Measurements from ENCODE around the gene TRERF1.

The TRERF1 gene

DNA sequence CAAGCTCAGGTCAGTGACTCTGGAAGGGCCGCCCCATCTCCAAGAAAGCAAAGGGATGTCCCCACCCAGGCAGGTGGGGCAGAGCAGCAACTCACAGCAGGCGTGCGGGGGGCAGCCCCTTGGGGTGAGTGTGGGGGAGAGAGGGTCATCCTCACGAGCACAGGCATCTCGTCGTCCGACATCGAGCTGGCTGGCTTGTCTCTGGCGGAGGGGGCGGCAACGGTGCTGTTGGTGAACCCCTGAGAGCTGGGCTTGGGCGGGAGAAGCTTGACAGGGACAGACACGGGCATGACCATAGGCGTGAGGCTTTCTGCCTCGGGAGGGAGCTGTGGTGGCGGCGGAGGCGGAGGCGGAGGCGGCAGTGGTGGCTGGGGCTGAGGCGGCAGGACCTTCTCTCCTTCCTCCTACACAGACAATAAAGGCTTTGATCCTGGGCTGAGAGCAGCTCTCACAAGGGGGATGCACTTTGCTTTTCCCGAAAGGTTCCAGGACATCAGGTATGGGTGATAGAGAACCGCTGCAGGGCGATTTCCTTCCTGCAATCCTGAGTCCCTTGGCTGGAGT, 188.5 kb downstream of the TRERF1 start:
- H3K9me3 ChIP-seq (ENCODE audit: low read length), result no peaks in the 10 kb centered on the region

GRCh38 chr6:42260972-42261371, 190.8 kb downstream of the TRERF1 start:
- Histone ChIP-seq H3K27ac (ENCODE audit: low read depth, low read length) (no peak overlapping the region), H3K4me1 (ENCODE audit: insufficient read depth, low read length) (peaks cover 13% of the 10 kb centered on the region), H3K9ac (ENCODE audit: low read length) (no peak overlapping the region), H3K4me3 (ENCODE audit: low read depth in 1 of 2, low read length in 2 of 2) (no peak overlapping the region), H3K9me3 (ENCODE audit: low read length) (no peaks in the 10 kb centered on the region), H3K27me3 (ENCODE audit: control insufficient read depth in 1 of 2, insufficient read depth in 2 of 2, low read length in 2 of 2) (no peaks in the 10 kb centered on the region), H3K36me3 (ENCODE audit: insufficient read depth, low read length) (peaks cover 18% of the 10 kb centered on the region)

More for the DNA sequence above, 188.5 kb downstream of the TRERF1 start:
- no peak overlapping the region for H3K4me3 ChIP-seq (ENCODE audit: low read depth in 1 of 2, low read length in 2 of 2)
- no peak overlapping the region for H3K9ac ChIP-seq (ENCODE audit: low read length)
- no peaks in the 10 kb centered on the region for H3K27me3 ChIP-seq (ENCODE audit: control insufficient read depth in 1 of 2, insufficient read depth in 2 of 2, low read length in 2 of 2)
- H3K4me1 ChIP-seq (ENCODE audit: insufficient read depth, low read length), result peaks cover 13% of the 10 kb centered on the region
- H3K27ac ChIP-seq (ENCODE audit: low read depth, low read length), result no peak overlapping the region
- peaks cover under 1% of the 10 kb centered on the region for H3K36me3 ChIP-seq (ENCODE audit: insufficient read depth, low read length)

- no peak overlapping the region for H3K9ac ChIP-seq (ENCODE audit: low read length)
- no peak overlapping the region for H3K27ac ChIP-seq (ENCODE audit: low read depth, low read length)
These were observed 191.3 kb downstream of the TRERF1 start for GRCh38 chr6:42260396-42260888.

GRCh38 chr6:42259841-42260395, 191.8 kb downstream of the TRERF1 start:
- Histone ChIP-seq H3K4me1 (ENCODE audit: insufficient read depth, low read length) (peaks cover 13% of the 10 kb centered on the region), H3K27ac (ENCODE audit: low read depth, low read length) (no peak overlapping the region), H3K27me3 (ENCODE audit: control insufficient read depth in 1 of 2, insufficient read depth in 2 of 2, low read length in 2 of 2) (no peaks in the 10 kb centered on the region), H3K9me3 (ENCODE audit: low read length) (no peaks in the 10 kb centered on the region), H3K36me3 (ENCODE audit: insufficient read depth, low read length) (peaks cover 19% of the 10 kb centered on the region), H3K4me3 (ENCODE audit: low read depth in 1 of 2, low read length in 2 of 2) (no peak overlapping the region), H3K9ac (ENCODE audit: low read length) (no peak overlapping the region)

More at GRCh38 chr6:42260396-42260888, 191.3 kb downstream of the TRERF1 start:
- Histone ChIP-seq H3K4me3 (ENCODE audit: low read depth in 1 of 2, low read length in 2 of 2) (no peak overlapping the region), H3K9me3 (ENCODE audit: low read length) (no peaks in the 10 kb centered on the region), H3K36me3 (ENCODE audit: insufficient read depth, low read length) (peaks cover 18% of the 10 kb centered on the region), H3K27me3 (ENCODE audit: control insufficient read depth in 1 of 2, insufficient read depth in 2 of 2, low read length in 2 of 2) (no peaks in the 10 kb centered on the region), H3K4me1 (ENCODE audit: insufficient read depth, low read length) (peaks cover 13% of the 10 kb centered on the region)

DNA sequence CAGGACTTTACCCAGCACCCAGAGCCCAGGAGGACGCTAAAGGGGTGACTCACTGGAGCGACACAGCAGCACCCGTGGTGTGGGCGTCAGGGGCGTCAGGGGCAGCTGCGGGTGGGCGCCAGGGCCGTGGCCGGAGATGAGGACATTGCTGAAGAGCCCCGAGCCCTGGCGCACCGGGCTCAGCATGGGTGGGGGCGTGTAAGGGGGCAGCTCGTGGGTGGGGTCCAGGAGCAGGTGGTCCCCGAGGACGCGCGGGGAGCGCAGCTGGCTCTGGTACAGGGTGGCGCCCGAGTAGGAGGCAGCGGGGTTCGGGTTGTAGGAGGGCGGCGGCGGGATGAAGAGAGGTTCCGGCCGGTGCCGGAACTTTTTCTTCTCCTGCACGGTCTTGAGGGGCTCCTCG, 192.4 kb downstream of the TRERF1 start:
- Histone ChIP-seq H3K9ac (ENCODE audit: low read length) (no peak overlapping the region), H3K27ac (ENCODE audit: low read depth, low read length) (no peak overlapping the region), H3K9me3 (ENCODE audit: low read length) (no peaks in the 10 kb centered on the region), H3K4me1 (ENCODE audit: insufficient read depth, low read length) (peaks cover 7% of the 10 kb centered on the region), H3K4me3 (ENCODE audit: low read depth in 1 of 2, low read length in 2 of 2) (no peak overlapping the region), H3K36me3 (ENCODE audit: insufficient read depth, low read length) (peaks cover 25% of the 10 kb centered on the region), H3K27me3 (ENCODE audit: control insufficient read depth in 1 of 2, insufficient read depth in 2 of 2, low read length in 2 of 2) (no peaks in the 10 kb centered on the region)

DNA sequence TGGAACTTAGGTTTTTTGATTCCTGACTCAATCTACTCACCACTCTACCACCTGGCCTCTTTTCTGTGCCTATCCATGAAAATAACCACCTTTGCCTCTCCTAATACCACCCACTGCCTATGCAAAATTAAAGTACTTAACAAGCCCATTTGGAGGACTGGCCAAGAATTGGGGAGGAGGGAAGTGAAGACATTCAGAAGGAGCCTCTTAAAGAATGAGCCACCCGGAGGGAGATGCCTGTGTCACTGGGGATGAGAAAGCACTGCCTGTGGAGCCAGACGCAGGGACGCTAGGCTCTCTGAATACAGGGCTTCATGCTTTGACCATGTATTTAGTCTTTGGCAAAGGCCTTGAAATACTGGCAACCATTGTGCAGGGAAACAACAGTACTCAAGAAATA, 194.1 kb downstream of the TRERF1 start:
- peaks cover 6% of the 10 kb centered on the region for H3K4me1 ChIP-seq (ENCODE audit: insufficient read depth, low read length)
- no peak overlapping the region for H3K27ac ChIP-seq (ENCODE audit: low read depth, low read length)
- no peaks in the 10 kb centered on the region for H3K9me3 ChIP-seq (ENCODE audit: low read length)
- no peak overlapping the region for H3K4me3 ChIP-seq (ENCODE audit: low read depth in 1 of 2, low read length in 2 of 2)
- peaks cover 39% of the 10 kb centered on the region for H3K36me3 ChIP-seq (ENCODE audit: insufficient read depth, low read length)
- no peaks in the 10 kb centered on the region for H3K27me3 ChIP-seq (ENCODE audit: control insufficient read depth in 1 of 2, insufficient read depth in 2 of 2, low read length in 2 of 2)
- H3K9ac ChIP-seq (ENCODE audit: low read length), result no peak overlapping the region

- no peaks in the 10 kb centered on the region for H3K9me3 ChIP-seq (ENCODE audit: low read length)
- H3K27me3 ChIP-seq (ENCODE audit: control insufficient read depth in 1 of 2, insufficient read depth in 2 of 2, low read length in 2 of 2), result no peaks in the 10 kb centered on the region
- H3K4me1 ChIP-seq (ENCODE audit: insufficient read depth, low read length), result peaks cover 11% of the 10 kb centered on the region
- H3K4me3 ChIP-seq (ENCODE audit: low read depth in 1 of 2, low read length in 2 of 2), result no peak overlapping the region
- H3K9ac ChIP-seq (ENCODE audit: low read length), result no peak overlapping the region
- peaks cover 39% of the 10 kb centered on the region for H3K36me3 ChIP-seq (ENCODE audit: insufficient read depth, low read length)
- H3K27ac ChIP-seq (ENCODE audit: low read depth, low read length), result no peak overlapping the region
These were observed 194.7 kb downstream of the TRERF1 start for GRCh38 chr6:42257063-42257462.

GRCh38 chr6:42255050-42255449, 196.7 kb downstream of the TRERF1 start:
- Histone ChIP-seq H3K9ac (ENCODE audit: low read length) (no peak overlapping the region), H3K27ac (ENCODE audit: low read depth, low read length) (no peak overlapping the region), H3K27me3 (ENCODE audit: control insufficient read depth in 1 of 2, insufficient read depth in 2 of 2, low read length in 2 of 2) (no peaks in the 10 kb centered on the region), H3K4me3 (ENCODE audit: low read depth in 1 of 2, low read length in 2 of 2) (no peak overlapping the region), H3K36me3 (ENCODE audit: insufficient read depth, low read length) (peaks cover 40% of the 10 kb centered on the region), H3K4me1 (ENCODE audit: insufficient read depth, low read length) (peaks cover 10% of the 10 kb centered on the region), H3K9me3 (ENCODE audit: low read length) (no peaks in the 10 kb centered on the region)

GRCh38 chr6:42254505-42254904, 197.2 kb downstream of the TRERF1 start:
- Histone ChIP-seq H3K9me3 (ENCODE audit: low read length) (no peaks in the 10 kb centered on the region), H3K4me3 (ENCODE audit: low read depth in 1 of 2, low read length in 2 of 2) (no peak overlapping the region), H3K4me1 (ENCODE audit: insufficient read depth, low read length) (peaks cover 10% of the 10 kb centered on the region), H3K27me3 (ENCODE audit: control insufficient read depth in 1 of 2, insufficient read depth in 2 of 2, low read length in 2 of 2) (no peaks in the 10 kb centered on the region), H3K9ac (ENCODE audit: low read length) (no peak overlapping the region), H3K36me3 (ENCODE audit: insufficient read depth, low read length) (peaks cover 45% of the 10 kb centered on the region), H3K27ac (ENCODE audit: low read depth, low read length) (no peak overlapping the region)

GRCh38 chr6:42251911-42252637, 199.7 kb downstream of the TRERF1 start:
- H3K27me3 ChIP-seq (ENCODE audit: control insufficient read depth in 1 of 2, insufficient read depth in 2 of 2, low read length in 2 of 2), result no peaks in the 10 kb centered on the region
- H3K4me1 ChIP-seq (ENCODE audit: insufficient read depth, low read length), result peaks cover 10% of the 10 kb centered on the region
- H3K4me3 ChIP-seq (ENCODE audit: low read depth in 1 of 2, low read length in 2 of 2), result no peak overlapping the region
- H3K9ac ChIP-seq (ENCODE audit: low read length), result no peak overlapping the region
- peaks cover 44% of the 10 kb centered on the region for H3K36me3 ChIP-seq (ENCODE audit: insufficient read depth, low read length)
- peak overlapping the region; percentile 67 for H3K27ac ChIP-seq (ENCODE audit: low read depth, low read length)
- no peaks in the 10 kb centered on the region for H3K9me3 ChIP-seq (ENCODE audit: low read length)

- Histone ChIP-seq H3K27ac (ENCODE audit: low read depth, low read length) (no peak overlapping the region), H3K36me3 (ENCODE audit: insufficient read depth, low read length) (peaks cover 38% of the 10 kb centered on the region), H3K4me1 (ENCODE audit: insufficient read depth, low read length) (peaks cover 10% of the 10 kb centered on the region), H3K27me3 (ENCODE audit: control insufficient read depth in 1 of 2, insufficient read depth in 2 of 2, low read length in 2 of 2) (no peaks in the 10 kb centered on the region), H3K9ac (ENCODE audit: low read length) (no peak overlapping the region), H3K4me3 (ENCODE audit: low read depth in 1 of 2, low read length in 2 of 2) (no peak overlapping the region), H3K9me3 (ENCODE audit: low read length) (no peaks in the 10 kb centered on the region)
These were observed 200.2 kb downstream of the TRERF1 start for GRCh38 chr6:42251500-42251899.

Data from muscle layer of colon (tissue), 2 donors.